ENCODE results near the gene SLC16A11. TPM values are rescaled to one million over a fixed set of nuclear protein-coding genes. Genes with fewer than 3 reads are reported as not detected.
"Not testable (repeated sequence)": the region's sequence is repeated elsewhere in the genome, so short reads cannot be mapped to it uniquely, and the experiment has no call there.

SLC16A11 gene
- total RNA-seq, 1 donor from 2014 or later, result 0.31 TPM

DNA sequence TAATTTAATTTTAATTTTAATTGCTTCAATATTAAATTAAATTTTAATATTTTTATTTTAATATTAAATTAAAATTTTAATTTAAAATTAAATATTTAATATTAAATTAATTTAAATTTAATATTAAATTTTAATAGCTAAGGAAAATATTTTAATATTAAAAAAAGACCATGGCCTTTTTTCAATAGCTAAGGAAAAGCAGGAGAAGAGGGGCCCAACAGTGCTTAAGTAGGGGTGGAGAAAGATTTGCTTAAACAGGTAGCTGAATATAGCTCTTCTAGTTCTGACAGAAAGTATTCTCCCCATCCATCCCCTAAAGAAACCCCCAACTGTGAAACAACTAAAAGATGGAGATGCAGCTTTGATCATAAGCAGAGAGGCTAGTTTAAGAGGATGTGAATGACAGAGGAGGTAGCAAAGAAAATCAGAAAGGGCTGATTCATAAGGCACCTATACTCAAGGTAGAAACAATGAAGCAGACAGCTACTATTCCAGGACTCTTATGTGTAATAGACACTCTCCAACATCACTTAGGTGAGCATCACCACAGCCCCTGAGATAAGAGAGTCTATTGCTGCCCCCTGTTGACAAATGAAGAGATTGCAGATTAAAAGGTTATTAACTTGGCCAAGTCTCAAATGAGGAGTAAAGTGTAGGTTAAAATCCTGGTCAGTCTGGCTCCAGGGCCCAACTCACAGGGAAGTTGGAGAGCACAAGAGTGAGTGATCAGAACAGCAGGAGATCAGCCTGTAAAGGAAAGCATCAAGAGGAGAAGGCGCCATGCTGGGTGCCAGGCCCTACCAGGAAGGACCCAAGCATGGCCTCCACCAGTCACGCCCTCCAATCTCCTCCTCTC, 39.3 kb downstream of the SLC16A11 start:
- no peak for DNase-seq

DNA sequence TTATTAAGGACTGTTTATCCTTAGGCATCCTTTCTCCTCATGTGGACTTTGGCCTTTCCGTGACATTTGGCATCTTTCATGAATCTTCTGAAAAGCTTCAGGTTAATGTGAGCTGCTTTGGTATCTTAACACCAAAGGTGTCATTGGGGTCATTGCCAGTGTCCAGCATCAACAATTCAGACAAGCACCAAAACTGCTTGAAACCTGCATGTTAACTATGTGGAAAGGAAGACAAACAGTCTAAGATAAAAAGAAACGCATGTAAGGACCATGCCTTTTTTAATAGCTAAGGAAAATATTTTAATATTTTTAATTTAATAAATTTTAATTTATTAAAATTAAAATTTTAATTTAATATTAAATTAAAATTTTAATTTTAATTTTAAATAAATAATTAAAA, 40.1 kb downstream of the SLC16A11 start:
- no peak for DNase-seq

DNA sequence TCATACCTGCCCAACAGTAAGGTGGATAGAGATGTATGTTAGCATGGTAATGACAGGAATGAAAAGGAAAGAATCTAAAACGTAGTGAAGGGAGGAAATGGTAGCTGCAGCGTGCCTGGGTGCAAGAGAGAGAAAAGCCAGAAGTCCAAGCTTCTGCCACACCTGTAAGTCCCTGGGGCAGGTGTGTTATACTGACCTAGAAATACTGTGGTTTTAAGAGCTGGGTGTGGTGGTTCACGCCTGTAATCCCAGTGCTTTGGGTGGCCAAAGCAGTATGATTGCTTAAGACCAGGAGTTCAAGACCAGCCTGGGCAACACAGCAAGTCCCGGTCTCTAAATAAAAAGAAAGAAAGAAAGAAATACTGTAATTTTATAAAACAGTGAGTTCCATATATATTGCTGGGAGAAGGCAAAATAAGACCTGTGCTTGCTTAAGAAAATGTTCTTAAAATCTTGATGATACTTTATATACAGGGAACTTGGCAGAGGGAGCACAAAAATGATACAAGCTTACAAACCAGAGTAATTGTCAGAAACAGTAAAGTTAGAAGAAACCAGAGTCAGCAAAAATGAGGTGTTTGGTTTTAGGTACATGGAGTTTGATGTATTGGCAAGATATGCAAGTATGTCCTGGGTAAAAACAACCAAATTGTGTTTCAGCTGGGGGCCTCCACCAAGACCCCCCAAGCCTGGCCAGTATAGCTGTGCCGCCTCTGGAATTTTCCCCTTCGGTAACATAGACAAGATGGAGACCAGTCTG, 41.4 kb downstream of the SLC16A11 start:
- no peak for DNase-seq

DNA sequence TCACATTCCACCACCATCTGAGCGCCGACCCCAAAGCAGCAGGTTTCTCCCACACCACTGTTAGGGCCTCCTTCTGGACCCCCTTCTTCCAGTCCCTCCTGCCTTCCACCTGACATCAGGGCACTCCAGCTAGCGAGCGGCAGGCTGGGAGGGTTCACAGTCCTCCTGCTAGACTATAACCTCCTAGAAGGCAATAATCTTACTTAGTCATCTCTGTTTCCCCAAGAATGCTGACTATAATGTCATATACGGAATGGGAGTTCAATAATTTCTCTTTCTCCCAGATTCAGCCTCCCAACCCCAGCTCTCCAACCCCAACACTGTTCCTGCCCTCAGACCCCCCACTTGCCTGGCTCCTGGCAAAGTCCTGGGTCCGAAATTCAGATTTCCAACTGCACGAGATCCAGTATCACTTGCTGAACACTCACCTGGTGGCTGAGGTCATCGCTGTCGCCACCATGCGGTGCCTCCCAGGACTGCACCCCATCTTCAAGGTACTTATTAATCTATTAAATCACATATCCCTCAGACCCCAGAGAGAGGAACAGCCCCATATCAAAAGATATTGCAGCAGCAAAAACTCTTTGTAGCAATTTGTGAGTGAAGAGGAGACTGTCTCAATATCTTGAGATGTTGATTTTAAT, 42.5 kb downstream of the SLC16A11 start:
- no peak for DNase-seq

DNA sequence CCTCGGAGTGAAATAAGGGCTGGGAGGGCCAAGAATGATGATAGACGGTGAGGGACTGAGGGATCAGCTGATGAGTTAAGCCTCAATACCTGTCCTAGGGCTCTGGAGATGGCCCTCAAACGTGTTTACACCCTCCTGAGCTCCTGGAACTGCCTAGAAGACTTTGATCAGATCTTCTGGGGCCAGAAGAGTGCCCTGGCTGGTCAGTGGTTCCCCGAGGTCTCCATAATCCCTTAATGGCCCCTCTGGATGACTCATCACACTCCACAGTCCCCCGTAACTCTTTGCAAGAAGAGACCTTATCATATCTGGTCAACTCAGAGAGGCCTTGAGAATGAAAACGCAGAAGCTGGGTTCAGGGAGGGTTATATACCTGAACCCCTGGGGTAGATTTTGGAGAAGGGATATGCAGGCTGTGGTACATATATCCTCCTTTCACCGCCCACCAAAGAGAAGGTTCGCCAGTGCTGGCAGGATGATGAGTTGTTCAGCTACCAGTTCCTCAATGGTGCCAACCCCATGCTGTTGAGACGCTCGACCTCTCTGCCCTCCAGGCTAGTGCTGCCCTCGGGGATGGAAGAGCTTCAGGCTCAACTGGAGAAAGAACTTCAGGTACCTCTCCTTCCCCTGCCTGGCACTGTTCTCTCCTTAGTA, 44.9 kb downstream of the SLC16A11 start:
- DNase-seq, result no peak

DNA sequence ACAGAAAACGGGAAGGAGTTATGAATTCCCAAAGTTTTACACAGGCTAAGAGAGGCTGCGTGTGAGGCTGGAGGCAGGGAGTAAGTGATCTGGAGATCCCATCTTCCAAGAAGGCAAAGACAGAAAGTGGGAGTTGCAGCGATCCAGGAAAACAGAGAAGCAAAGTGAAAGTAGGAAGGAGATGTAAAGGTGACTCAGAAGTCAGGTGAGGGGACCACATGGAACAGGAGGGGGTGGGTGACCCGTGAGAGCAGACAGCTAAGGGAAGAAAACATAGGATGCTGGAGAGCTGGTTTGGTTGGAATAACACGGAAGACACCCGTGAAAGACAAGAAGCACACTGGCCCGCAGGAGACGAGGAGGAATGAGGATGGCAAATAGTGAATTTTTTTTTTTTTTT, 46.7 kb downstream of the SLC16A11 start:
- DNase-seq, result no peak

DNA sequence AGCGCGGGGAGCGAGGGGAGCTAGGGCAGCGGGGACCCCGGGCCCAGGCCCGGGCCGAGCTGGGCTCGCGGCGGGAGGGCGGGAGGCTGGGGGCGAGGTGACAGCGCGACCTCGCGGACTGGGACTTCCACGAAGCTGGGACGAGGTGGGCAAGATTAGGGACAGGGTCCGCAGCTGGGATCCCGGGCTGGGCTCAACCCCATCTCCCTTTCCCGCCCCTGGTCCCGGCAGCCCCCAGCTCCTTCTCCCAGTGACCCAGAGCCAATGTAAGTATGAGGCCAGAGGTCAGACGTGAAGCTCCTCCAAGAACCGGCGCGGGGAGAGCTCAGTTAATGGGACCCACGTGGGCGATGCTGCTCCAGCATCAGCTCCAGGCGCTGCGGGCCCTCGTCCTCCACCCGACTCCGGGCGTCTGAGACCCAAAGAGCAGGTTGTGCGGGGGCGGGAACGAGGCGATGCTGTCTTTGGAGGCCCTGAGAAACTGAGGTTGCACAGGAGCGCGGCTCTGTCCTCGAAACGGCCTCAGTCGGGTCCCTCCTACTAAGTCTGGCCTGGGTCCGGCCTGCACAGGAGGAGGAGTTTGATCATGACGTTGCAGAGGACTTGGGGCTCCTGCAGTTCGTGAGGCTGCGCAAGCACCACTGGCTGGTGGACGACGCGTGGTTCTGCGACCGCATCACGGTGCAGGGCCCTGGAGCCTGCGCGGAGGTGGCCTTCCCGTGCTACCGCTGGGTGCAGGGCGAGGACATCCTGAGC, 47.5 kb downstream of the SLC16A11 start:
- no peak for DNase-seq

DNA sequence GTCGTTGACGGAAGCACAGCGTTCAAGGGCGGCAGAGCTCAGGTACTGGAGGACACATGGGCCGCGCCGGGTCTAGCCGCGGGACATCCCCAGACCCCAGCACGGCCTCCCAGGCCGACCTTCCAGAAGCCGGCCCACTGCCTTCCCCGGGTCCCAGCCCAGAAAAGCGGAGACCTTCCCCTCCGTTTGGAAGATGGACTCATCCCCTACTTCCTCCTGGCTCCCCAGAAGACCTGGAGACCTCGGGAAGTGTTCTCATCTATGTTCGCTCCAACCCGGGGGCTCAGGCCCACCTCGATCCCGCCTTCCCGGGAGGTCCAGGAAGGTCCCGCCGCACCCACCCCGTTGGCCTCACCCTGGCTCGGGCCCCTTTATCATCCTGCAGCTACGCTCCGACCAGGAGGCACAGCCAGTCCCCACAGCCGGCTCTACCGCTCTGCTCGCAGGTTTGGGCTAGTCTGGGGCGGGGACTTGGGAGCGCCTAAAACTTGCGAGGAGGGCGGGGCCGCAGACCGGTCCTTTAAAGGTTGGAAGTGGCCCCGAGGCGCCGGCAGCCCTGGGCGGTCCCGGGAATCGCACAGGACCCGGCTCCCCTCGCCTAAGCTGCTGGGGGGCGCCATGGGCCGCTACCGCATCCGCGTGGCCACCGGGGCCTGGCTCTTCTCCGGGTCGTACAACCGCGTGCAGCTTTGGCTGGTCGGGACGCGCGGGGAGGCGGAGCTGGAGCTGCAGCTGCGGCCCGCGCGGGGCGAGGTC, 48.2 kb downstream of the SLC16A11 start, which contains the start of gene ALOX12:
ALOX12 (plus strand) TSS at position 550 of the 756 bp plus-strand sequence; CDS start at position 619, 69 bp downstream.
- no peak for DNase-seq

DNA sequence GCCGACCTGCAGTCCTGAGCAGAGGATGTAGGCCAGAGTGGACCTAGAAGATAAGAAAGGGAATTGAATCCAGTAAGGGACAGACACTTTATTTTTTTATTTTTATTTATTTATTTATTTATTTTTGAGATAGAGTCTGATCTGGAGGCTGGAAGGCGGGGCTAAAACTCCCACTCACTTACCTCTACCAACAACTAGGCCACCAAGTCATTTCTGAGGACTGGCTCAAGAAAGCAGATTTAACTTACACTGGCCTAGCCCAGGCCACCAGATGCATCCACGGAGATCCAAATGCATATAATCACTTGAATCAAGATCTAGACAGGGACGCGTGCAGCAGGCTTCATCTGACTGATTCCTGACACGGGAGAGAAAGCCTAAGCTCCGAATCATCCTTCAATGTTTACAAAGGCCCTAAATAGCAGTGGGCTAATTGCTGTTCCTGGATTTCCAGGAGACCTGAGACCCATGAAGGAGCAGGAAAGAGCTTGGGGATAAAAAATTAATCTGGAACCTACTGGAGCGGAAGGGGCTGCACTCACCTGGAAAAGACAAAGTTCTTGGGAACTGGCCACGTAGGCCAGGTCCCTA, 49.1 kb downstream of the SLC16A11 start:
- no peak for DNase-seq

DNA sequence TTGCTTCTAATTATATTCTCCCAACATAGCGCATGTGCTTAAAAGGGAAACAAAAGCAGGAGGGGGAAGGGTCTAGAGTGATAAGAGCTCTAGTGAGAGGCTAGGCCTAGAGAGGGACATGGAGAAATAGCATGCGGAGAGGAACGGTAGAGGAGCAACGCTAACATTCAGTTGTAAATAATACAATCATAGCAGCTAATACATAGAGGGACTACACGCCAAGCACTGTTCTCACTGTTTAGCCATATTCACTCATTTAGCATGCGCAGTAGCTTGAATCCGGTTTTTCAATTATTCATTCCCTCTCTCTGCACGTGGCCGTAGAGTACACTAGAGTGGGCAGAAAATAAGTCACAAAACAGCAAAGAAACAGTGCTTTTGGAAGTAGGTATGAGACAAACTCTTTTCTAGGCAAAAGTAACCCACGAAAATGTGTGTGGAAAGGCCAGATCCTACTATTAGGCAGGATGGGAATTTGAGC, 49.7 kb downstream of the SLC16A11 start:
- DNase-seq, result no peak

DNA sequence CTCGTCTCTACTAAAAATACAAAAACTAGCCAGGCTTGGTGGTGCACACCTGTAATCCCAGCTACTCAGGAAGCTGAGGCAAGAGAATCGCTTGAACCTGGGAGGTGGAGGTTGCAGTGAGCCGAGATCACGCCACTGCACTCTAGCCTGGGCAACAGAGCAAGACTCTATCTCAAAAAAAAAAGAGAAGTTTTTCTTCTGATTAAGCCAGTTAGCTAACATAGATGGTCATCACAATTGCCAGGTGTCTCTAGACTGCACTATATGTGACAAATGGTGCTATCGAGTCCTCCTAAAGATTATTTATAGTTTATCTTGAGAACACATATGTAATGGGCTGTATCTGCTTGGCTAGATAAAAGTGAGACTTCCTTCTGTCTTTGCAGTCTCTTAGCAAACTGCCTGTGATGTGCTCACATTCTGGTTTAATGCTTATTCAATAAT, 50.3 kb downstream of the SLC16A11 start:
- DNase-seq, result not testable (repeated sequence)

Small RNAs within 50 kb of the gene (small RNA-seq; reads per million reads assigned to genes)
- gene AC120057.1, result not detected

Other genes with a start within 250 kb of the SLC16A11 start
- 1.2 TPM for gene TEKT1, start 212.4 kb downstream of the SLC16A11 start, total RNA-seq
- not detected for gene ALOX12, start 48.0 kb downstream of the SLC16A11 start, total RNA-seq
- gene RNASEK, start 31.5 kb downstream of the SLC16A11 start, total RNA-seq, result 46.0 TPM
- 1.4 TPM for gene BCL6B, start 21.0 kb downstream of the SLC16A11 start, total RNA-seq
- 0.47 TPM for gene SLC16A13, start 8.1 kb downstream of the SLC16A11 start, total RNA-seq
- gene CLEC10A, start 36.2 kb upstream of the SLC16A11 start, total RNA-seq, result not detected
- gene ASGR2, start 70.7 kb upstream of the SLC16A11 start, total RNA-seq, result not detected
- gene ASGR1, start 135.3 kb upstream of the SLC16A11 start, total RNA-seq, result 15.6 TPM
- gene DLG4, start 175.7 kb upstream of the SLC16A11 start, total RNA-seq, result 131 TPM
- gene ACADVL, start 175.8 kb upstream of the SLC16A11 start, total RNA-seq, result 77.2 TPM
- 49.1 TPM for gene DVL2, start 190.4 kb upstream of the SLC16A11 start, total RNA-seq
- gene PHF23, start 195.4 kb upstream of the SLC16A11 start, total RNA-seq, result 33.7 TPM
- 93.3 TPM for gene GABARAP, start 198.4 kb upstream of the SLC16A11 start, total RNA-seq
- gene CTDNEP1, start 207.6 kb upstream of the SLC16A11 start, total RNA-seq, result 26.5 TPM
- gene ELP5, start 208.1 kb upstream of the SLC16A11 start, total RNA-seq, result 25.4 TPM
- 0.16 TPM for gene CLDN7, start 218.4 kb upstream of the SLC16A11 start, total RNA-seq
- 0.16 TPM for gene SLC2A4, start 237.6 kb upstream of the SLC16A11 start, total RNA-seq